HEK293T (cell line): ENCODE data around the gene MLH1.

ENCODE experiments used
- BHLHE40 ChIP-seq: fragments of 450-650 bp; IDR thresholded peaks from 2 replicates; pipeline ENCODE4 v1.6.1; 2016; ENCODE audit warnings: mild to moderate bottlenecking, moderate library complexity, borderline replicate concordance
- ELF4 ChIP-seq: fragments of 450-650 bp; IDR thresholded peaks from 2 replicates; pipeline ENCODE4 v1.6.1; 2017; ENCODE audit warnings: antibody characterized with exemption
- FOXA1 ChIP-seq: fragments of 450-650 bp; IDR thresholded peaks from 2 replicates; pipeline ENCODE4 v1.6.1; 2016; ENCODE audit warnings: mild to moderate bottlenecking
- FOXK2 ChIP-seq: fragments of 450-650 bp; IDR thresholded peaks from 2 replicates; pipeline ENCODE4 v1.6.1; 2016; ENCODE audit warnings: mild to moderate bottlenecking
- HDGF ChIP-seq: fragments of 450-650 bp; IDR thresholded peaks from 2 replicates; pipeline ENCODE4 v1.6.1; 2017; ENCODE audit warnings: antibody characterized with exemption, borderline replicate concordance
- L3MBTL2 ChIP-seq: fragments of 450-650 bp; conservative IDR thresholded peaks from 2 replicates; pipeline ENCODE4 v1.6.1; 2016; ENCODE audit warnings: mild to moderate bottlenecking
- SP1 ChIP-seq: fragments of 450-650 bp; IDR thresholded peaks from 2 replicates; pipeline ENCODE4 v1.6.1; 2017
- TF ChIP-seq, protein P1 (sequence below): fragments of 450-650 bp; IDR thresholded peaks from 2 replicates; pipeline ENCODE4 v1.6.1; 2016

DNA sequence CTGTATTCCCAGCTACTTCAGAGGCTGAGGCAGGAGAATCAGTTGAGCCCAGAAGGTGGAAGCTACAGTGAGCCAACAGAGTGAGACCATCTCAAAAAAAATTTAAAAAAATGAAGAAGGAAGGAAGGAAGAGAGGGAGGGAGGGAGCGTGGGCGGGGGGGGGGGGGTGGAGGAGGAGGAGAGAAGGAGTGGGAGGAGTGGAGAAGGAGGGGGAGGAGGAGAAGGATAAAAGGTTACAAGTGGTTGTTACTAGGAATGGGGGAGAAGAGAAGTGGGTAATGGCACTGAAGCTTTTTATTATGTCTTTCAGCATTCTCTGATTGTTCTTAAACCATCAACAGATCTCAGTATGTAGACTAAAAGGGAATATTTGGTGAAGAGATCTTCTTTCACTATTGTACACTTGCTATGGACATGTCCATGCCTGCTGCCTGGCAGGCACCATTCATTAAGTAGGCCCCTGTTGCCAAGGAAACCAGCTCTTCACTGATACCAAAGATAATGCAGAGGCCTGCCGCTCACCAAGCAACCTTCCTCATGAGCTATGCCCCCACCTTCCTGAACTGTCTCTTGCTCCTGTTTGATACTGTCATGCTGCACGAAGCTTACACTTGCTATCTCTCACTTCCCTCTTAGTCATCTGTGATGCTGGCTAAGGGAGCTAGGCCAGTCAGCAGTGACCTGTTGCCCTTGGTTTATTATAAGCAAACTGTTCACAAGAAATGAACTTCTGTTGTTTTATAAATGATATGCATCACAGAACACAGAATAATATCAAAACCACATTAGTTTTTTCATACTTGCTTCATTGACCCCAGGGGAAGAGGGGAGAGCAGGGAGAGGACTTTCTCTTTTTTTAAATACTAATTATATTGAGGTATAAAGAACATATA is 23.5 kb upstream of the MLH1 start:
- TF ChIP-seq FOXK2 (no peak), ELF4 (no peak), BHLHE40 (no peak), FOXA1 (no peak), HDGF (no peak), L3MBTL2 (no peak), SP1 (no peak)
- TF ChIP-seq, protein P1, sequence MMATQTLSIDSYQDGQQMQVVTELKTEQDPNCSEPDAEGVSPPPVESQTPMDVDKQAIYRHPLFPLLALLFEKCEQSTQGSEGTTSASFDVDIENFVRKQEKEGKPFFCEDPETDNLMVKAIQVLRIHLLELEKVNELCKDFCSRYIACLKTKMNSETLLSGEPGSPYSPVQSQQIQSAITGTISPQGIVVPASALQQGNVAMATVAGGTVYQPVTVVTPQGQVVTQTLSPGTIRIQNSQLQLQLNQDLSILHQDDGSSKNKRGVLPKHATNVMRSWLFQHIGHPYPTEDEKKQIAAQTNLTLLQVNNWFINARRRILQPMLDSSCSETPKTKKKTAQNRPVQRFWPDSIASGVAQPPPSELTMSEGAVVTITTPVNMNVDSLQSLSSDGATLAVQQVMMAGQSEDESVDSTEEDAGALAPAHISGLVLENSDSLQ, result no peak
